Measurements from ENCODE around the gene LRRC4C. TPM values are rescaled to one million over a fixed set of nuclear protein-coding genes. Genes with fewer than 3 reads are reported as not detected.

Gene LRRC4C
- polyA plus RNA-seq, 4 donors, result 12.5 to 29.0 (median 15.0) TPM

DNA sequence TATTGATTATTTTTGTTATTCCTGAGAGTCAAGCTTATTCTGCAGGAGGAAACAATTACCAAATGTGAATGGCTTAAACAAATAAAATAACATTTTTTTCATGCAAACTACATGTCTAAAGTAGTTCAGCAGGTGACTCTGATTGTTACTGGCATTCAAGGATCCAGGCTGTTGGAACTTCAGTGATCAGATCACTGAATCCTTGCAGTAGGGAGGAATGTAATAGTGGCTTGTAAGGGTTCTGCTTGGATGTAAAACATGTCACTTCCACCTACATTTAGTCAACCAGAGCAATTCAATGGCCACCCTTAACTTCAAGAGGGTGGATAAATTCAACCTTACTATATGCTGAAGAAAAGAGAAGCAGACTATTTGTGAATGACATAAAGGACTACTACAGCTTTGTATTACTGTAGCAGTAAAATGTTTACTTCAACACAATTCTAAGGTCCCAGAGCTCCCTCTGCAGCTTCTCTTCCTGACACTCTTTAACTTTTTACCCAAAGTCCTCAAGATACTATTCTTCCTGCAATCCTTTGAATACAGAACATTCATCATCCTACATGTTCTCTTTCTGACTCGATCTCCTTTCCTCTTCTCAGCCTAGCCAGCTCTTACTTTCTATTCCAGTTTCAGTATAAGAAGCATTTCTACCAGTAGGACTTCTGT is 284.0 kb downstream of the LRRC4C start:
- DNase-seq (ENCODE audit: low read depth in 4 of 4, low spot score in 3 of 4), result no peak

DNA sequence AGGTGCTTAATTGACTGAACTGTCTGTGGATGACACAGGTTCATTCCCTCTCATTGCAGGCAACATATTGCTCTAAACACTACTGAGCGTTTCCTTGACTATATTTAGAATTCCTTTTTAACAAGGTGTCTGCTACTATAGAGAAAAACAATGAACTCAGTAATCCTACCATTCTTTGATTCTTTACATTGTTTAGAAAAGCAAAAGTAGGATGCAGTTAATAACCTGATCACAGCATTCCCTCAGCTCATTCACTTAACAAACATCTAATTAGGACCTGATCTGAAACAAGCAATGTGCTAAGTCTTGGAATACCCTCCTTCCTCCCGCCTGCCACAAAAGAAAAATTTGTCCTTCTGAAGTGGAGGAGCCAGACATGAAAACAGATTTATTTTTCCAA is 313.1 kb downstream of the LRRC4C start:
- DNase-seq (ENCODE audit: low read depth in 4 of 4, low spot score in 3 of 4), result no peak

DNA sequence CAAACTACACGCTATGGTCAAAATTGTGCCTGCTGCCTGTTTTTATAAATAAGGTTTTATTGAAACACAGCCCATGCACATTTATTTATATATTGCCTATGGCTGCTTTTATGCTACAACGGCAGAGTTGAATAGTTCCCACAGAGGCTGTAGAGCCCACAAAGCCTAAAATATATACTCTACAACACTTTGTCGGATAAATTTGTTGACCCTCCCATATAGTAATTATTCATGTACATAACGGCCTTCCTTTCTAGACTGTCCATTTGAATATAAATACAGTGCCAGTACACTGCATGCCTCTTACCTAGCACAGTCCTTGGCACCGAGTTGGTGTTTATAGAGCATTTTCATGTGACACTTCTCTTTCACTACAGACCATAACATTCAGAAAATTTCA is 314.0 kb downstream of the LRRC4C start:
- DNase-seq (ENCODE audit: low read depth in 4 of 4, low spot score in 3 of 4), result no peak

DNA sequence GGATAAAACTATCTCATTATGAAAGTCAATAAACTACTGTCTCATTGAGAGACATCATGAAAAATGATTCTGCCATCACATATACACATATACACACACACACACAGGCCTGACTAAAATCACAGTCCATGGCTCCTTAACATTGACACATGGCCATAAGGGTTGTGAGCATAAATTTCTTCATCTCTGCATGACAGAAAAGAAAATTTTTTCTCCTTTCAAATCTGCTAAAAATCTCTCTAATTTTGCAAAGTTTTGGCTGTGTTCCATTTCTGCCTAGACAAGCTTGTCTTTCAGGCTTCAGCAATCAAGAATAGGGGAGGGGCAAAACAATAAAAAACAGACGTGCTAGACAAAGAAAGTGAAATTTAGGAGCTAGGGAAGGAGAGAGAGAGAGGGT is 324.5 kb downstream of the LRRC4C start:
- DNase-seq (ENCODE audit: low read depth in 4 of 4, low spot score in 3 of 4), result no peak

DNA sequence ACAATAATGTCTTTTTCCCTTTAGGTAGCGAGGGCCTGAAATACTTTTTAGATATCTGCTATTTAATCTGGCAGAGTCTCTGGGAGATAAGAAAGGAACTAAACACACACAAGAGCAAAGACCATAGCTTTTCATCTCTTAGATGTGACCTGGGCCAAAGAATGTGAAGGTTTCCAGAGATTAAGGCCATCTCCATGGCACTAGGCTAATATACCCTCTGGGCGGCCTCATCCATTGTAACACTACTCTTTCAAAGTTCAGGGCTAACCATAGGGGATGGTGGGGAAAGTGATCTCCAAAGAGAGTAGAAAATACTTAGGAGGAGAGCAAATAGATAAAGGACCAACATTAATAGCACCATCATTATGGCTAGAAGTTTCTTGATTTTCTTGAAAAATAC is 326.4 kb downstream of the LRRC4C start:
- DNase-seq (ENCODE audit: low read depth in 4 of 4, low spot score in 3 of 4), result no peak

DNA sequence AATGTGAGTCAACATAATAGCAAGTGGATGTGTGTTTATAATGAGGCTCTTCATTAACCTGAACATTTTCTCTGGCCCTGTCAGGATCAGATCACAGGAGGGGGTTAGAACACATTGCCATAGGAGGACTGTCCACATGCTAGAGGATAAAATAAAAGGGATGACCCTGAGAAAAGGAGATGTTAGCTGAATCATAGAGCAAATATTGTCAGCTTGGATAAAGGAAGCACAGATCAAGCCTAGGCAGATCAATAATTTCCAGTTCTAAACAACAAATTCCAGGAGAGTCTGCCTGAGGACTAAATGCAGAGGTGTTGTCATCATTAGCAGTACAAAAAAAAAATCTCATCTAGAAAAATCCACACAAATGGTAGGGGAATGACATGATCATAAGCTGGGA is 337.9 kb downstream of the LRRC4C start:
- DNase-seq (ENCODE audit: low read depth in 4 of 4, low spot score in 3 of 4), result no peak

DNA sequence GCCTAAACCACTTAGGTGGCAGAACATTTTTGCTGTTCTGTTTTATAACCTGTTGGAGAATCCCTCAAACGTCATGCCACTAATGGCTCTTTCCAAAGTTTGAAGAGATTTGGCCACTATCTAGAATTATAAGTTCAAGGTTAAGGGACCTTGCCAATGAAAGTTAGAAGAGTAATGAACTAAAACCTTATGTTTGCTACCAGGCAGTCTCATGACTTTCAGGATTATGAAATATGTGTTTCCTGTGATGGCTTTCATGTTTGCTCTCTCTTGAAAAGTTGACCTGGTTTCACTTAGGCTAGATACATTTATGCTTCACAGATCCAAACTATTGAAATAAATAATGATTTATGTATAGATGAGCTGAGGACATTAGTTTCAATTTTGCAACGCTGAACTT is 340.0 kb downstream of the LRRC4C start:
- no peak for DNase-seq (ENCODE audit: low read depth in 4 of 4, low spot score in 3 of 4)

DNA sequence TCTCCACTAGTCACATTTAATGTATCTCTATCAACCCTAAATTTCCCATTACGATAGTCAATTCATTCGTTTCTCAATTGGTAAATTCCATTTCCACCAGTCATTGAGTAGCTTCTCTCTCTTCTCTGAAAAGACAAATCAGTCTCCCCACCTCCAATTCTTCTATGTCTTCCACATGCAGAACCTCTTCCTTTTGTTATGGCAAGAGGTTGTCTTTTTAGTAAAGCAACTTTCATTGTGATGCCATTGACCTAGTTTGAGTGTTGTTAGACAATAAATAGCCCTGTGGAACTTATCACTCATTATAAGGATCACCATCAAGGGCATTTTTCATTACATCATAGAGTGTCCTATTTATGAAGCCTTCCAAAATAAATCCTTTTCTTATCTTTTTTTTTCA is 340.9 kb downstream of the LRRC4C start:
- DNase-seq (ENCODE audit: low read depth in 4 of 4, low spot score in 3 of 4), result no peak

DNA sequence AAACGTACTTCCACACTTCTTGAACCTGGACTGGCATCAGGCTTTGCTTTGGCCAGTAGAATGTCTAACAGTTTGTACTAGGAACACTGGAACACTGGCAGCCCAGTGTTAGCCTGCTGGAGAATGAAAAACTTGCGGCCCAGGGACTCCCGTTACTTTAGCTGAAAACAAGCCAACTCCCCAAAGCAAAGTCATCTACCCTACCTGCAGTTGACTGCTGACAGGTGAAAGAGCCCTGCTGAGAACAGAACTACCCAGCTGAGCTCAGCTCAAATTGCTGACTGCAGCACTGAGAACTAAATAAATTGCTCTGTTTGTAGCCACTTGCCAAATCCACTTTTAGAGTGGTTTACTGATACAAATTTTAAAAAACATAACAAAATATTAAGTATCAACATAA is 342.5 kb downstream of the LRRC4C start:
- DNase-seq (ENCODE audit: low read depth in 4 of 4, low spot score in 3 of 4), result no peak

DNA sequence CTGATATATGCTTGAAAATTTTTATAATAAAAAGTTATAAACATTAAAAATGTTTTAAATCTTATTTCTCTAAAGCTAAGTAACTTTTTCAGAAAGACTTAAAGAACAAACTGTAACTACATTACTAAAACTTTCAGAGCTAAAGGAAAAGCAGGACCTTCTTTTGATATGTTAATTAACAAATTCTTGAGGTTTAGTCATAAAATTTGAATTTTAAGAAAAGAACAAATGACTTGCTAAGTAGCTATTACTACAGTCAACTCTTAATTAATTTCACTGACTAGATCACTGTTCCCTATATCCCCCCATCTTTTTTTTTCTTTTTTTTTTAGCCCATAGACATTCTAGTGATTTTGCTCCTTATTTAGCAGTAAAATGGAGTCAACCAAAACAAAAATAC is 344.4 kb downstream of the LRRC4C start:
- DNase-seq (ENCODE audit: low read depth in 4 of 4, low spot score in 3 of 4), result no peak

DNA sequence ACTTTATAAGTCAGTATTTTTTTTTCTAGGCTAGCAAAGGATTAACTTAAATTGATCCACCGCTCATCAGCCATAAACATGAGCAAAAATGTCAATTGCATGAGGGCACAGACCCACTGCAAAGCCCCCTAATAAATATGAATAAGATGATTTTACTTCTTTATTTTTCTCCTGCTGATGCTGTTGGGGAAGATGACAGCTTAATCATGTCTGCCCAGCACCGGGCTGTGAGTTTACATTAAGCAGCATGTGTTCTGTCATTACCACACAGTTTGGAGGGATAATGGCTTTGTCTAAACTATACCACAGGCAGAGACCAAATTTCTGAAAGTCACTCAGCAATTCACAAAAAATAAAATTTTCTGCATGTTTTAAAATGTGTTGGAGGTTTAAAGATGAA is 346.3 kb downstream of the LRRC4C start:
- DNase-seq (ENCODE audit: low read depth in 4 of 4, low spot score in 3 of 4), result no peak

DNA sequence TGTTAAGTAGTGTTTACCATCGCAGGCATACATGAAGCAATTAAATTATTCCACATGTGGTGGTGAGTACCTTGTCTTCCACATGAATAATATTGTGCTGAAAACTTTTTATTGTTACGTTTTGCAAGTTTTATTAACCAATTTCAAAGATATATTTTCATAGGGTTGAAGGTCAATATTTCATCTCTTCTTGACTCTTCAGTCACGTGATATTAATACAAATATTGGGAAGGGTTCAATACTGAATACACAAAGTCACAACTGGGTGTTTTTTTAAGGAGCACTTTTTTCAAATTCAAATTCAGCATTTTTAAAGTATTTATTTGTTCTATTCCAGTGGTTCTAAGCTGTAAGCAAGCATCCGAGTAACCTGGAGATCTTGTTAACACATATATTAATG is 348.9 kb downstream of the LRRC4C start:
- no peak for DNase-seq (ENCODE audit: low read depth in 4 of 4, low spot score in 3 of 4)

DNA sequence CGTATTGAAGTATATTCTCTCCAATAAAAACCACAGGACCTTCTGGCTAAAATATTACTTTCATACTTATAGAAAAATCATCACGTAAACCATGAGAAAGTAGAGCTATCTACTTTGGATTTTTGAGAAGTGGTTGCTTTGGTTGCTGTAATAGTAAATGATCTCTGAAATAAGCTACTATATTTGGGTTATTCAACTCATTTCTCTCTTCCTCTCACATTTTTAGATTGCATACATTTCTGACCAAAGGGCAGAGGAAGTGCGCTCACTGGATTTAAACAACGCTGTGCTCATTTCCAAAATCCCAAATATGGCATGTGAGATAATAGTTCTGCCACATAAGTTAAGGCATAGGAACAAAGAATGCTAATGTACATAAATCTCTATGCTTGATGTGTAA is 357.0 kb downstream of the LRRC4C start:
- DNase-seq (ENCODE audit: low read depth in 4 of 4, low spot score in 3 of 4), result no peak

DNA sequence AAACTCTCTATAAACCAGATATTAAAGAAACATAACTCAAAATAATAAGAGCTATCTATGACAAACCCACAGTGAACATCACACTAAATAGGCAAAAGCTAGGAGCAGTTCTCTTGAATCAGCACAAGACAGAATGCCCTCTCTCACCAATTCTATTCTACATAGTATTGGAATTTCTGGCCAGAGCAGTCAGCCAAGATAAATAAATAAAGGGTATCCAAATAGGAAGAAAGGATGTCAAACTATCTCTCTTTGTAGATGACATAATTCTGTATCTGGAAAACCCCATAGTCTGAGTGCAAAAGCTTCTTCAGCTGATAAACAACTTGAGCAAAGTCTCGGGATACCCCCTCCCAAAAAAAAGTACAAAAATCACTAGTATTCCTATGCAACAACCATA is 359.8 kb downstream of the LRRC4C start:
- DNase-seq (ENCODE audit: low read depth in 4 of 4, low spot score in 3 of 4), result no peak

DNA sequence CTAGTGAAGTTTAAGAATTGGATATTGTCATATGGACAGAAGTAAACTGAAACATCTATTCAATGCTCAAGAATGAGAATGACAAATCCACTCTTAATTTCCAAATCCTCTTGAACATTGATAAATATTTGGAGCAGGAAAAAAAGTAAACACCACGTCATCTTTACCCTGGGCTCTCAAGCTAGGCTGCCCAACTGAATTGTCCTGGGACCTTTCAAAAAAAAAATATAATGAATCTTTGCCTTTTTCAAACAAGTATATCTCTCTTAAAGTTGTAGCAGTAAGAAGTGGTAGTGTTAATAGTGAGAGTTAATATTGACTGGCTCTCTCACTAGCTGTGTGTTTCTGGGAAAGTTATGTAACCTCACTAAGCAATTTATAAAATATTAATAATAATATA is 374.3 kb downstream of the LRRC4C start:
- no peak for DNase-seq (ENCODE audit: low read depth in 4 of 4, low spot score in 3 of 4)

DNA sequence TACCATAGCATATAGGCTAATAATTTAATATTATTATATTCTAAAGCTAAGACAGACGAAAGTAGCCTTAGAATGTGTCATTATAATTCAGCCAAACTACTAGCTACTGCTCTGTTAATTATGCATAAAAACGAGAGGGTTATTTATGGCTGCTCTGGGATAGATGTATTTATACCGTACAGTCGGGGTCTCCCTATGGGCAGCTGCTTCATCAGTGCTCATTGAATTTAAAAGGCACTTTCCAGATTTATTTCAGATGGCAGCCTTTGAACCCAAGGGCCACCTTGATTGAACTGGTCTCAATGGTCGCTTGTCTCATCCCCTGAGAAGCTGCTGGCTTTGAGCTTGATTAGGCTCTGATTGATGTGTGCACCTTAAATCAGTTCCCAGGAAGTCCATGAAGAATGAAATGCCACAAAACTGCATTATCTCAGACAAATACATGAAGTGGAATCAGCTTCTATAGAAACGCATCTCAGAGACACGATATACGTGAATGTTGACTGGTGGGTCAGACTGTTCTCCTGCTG is 377.6 kb downstream of the LRRC4C start:
- DNase-seq (ENCODE audit: low read depth in 4 of 4, low spot score in 3 of 4), result no peak

DNA sequence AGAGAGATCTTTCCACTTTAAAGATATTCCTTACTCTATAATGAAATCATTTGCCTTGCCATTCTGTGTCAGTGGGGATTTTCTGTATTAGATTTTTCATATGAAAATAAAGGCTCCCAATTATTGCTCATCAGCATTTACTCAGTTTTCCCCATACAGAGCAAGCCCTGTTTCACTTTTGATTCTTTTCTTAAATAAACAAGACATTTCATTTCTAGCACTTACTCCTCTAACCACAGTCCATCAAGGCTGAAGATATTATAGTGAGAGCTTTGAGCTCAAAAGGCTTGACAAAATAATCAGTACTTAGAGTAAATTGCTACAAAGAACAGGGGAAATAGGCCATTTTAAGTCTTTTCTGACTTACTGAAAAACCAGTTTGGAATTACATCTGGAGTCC is 385.1 kb downstream of the LRRC4C start:
- DNase-seq (ENCODE audit: low read depth in 4 of 4, low spot score in 3 of 4), result no peak

DNA sequence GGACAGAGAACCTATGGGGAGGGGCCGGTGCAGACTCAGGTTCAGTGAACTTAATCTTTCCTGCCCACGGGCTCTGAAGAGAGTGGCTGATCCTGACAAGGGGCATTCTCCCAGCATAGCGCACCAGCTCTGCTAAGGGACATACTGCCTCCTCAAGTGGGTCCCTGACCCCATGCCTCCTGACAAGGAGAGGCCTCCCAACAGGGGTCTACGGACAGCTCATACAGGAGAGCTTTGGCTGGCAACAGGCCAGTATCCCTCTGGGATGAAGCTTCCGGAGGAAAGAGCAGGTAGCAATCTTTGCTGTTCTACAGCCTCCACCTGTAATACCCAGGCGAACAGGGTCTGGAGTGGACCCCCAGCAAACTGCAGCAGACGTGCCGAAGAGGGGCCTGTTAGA is 394.0 kb downstream of the LRRC4C start:
- no peak for DNase-seq (ENCODE audit: low read depth in 4 of 4, low spot score in 3 of 4)

DNA sequence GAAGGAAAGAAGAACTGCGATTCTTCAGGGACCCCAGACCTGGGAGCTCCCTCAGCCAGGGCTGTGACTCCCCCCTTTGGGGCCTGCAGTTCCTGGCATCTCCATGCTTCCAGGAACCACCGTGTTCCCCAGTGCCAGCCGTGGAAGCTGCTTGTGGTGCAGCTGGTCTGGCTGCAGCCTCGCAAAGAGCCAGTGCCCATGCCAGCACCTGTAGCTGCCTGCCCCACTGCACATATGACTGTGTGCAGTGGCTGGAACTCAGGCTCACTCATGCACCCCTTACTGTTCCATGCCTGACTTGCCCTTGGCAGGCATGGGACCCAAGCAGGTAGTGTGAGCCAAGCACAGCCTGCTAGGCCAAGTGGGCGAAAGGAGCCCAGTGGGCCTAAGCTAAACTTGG is 401.3 kb downstream of the LRRC4C start:
- DNase-seq (ENCODE audit: low read depth in 4 of 4, low spot score in 3 of 4), result no peak

DNA sequence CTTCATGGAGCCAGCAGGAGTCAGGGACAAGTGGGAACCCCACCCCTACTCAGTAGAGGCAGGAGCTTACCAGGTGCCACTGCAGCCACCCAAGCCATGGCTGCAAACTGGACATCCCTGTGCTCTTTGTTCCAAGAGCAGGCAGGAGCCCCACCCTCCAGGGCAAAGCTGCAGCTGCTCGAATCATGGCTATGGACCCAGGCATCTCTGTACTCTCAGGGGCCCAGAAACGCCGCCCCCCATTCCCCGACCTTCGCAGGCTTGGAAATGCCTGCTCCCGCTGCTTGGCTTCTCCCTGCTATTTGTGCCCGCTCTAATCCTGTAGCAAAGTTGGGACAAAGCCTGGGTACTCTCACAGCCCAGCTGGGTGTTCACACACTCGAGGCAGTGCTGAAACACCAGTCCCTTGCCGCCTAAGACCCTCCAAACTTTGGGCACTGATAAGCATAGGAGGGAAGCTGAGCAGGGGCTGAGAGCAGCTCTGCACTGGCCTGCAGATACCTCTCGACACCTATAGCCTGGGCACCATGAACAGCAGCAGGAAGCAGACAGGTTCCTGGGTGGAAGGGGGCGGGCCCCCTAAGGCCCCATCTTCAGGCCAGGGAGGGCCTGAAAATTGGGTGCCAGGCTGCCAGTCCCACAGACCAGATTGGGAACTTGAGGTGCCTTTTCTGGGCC is 402.4 kb downstream of the LRRC4C start:
- no peak for DNase-seq (ENCODE audit: low read depth in 4 of 4, low spot score in 3 of 4)

DNA sequence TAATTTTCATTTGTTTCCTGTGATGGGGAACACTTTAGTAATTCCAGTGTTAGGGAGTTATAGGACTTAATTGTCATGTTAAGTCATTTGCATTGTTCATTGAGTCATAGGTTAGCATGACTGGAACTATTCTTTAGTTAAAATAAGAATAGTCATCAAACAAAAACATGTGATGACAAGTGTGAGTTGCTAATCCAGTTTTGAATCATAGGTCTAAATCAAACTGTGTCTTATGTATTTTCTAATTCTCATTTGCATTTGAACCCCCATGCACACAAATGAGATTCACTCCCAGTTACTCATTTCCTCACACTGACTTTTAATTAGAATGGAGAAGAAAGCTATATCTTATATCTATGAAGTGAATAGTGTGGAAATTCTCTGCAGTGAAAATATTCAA is 405.6 kb downstream of the LRRC4C start:
- DNase-seq (ENCODE audit: low read depth in 4 of 4, low spot score in 3 of 4), result no peak

DNA sequence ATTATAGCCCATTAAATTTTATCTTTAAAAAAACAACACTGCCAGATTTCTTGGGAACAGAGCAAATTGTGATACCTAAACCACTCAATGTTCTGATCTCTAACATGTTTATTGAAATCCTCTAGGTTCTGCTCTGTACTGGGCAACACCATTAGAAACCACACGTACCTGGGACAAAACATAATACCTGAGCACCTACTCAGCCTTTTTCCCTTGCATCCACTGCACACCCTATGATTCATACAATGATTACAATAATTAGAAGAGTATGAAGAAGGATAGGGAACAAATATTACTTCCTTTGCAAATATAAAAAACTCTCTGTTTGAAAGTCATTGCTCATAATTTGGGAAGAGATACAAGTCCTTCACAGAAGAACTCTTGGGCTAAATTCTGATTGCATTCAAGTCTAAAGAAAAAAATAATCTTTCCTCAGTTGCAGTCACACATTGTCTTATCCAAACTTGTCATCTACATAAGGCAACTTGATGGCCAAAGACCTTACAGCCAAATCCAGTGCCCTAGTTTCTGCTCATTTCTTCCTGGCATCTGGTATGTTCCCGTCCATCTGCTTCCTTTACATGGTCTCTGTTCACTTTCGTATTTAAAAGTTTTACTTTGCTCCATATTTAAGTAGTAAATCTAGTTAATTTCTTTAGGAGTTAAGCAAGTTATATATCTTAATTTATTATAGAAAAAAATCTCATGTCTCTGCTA is 407.4 kb downstream of the LRRC4C start:
- no peak for DNase-seq (ENCODE audit: low read depth in 4 of 4, low spot score in 3 of 4)

Measured in left renal pelvis (tissue), 4 donors.